Omental fat pad (tissue), 4 donors: ENCODE data around the gene BICRAL. TPM values are rescaled to one million over a fixed set of nuclear protein-coding genes. Genes with fewer than 3 reads are reported as not detected.

ENCODE experiments used
- ATAC-seq: fragments of 150-250 bp; one replicate; pipeline ENCODE4 v1.9.1; 2016; ENCODE audit warnings: mild to moderate bottlenecking, moderate library complexity; ENCODE audit not compliant: low FRiP score
- DNase-seq: peaks from one replicate; pipeline ENCODE4 v3.0.0-alpha.2; 2019; ENCODE audit warnings: low spot score
- total RNA-seq, 4 donors: library from RNA; depleted of rRNA; stranded (reverse); fragments of >200 nt; gene quantifications; one replicate each; pipeline ENCODE4 v1.1.0, GENCODE V29; 2016
- TF ChIP-seq, protein P1 (sequence below), 3 donors: fragments of 450-650 bp; IDR thresholded peaks; one replicate each; pipeline ENCODE4 v1.5.1; 2016 to 2017; ENCODE audit warnings: antibody characterized with exemption in 3 of 3, mild to moderate bottlenecking in 3 of 3, moderate library complexity in 2 of 3

The BICRAL gene
- total RNA-seq, 4 donors from 2014 or later, result 7.6 to 18.8 (median 12.9) TPM

DNA sequence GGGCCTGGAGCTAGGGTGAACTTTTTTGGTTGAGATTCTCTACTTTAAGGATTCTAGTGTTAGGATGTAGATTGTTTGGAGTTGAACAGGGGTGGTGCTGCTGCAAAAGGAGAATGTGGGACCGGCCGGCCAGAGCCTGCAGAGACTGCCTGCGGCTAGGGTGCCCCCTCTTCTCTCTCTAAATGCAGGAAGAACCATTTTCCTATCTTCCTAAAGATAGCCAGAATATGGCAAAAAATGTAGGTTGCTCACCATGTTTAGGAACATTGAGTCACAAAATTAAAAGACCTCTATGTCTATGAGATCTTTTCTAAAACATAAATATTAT, 39.5 kb downstream of the BICRAL start:
- DNase-seq (no peak), ATAC-seq (peak; percentile 12)
- TF ChIP-seq, protein P1, sequence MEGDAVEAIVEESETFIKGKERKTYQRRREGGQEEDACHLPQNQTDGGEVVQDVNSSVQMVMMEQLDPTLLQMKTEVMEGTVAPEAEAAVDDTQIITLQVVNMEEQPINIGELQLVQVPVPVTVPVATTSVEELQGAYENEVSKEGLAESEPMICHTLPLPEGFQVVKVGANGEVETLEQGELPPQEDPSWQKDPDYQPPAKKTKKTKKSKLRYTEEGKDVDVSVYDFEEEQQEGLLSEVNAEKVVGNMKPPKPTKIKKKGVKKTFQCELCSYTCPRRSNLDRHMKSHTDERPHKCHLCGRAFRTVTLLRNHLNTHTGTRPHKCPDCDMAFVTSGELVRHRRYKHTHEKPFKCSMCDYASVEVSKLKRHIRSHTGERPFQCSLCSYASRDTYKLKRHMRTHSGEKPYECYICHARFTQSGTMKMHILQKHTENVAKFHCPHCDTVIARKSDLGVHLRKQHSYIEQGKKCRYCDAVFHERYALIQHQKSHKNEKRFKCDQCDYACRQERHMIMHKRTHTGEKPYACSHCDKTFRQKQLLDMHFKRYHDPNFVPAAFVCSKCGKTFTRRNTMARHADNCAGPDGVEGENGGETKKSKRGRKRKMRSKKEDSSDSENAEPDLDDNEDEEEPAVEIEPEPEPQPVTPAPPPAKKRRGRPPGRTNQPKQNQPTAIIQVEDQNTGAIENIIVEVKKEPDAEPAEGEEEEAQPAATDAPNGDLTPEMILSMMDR (IDR thresholded peaks at IDR 0.05), result no peak

DNA sequence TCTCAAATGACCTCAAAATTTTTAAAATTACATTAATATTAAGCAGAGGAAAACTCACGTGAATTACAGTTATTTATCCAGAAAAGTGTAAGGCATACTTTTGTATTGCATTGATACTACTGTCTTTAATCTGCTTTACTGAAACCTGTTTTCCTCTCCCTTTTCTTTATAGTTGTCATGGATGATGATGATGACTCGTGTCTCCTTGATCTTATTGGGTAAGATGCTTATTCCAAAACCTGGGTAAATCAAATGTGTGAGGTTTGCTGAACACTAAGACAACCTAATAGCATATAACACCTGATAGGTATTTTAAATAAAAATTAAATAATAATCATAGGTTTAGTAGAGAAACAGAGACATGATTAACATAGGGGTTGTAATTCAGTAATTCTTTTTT, 40.0 kb downstream of the BICRAL start:
- ATAC-seq (no peak), DNase-seq (no peak)
- TF ChIP-seq, protein P1 (IDR thresholded peaks at IDR 0.05), result no peak

- ATAC-seq (no peak), DNase-seq (no peak)
- TF ChIP-seq, protein P1 (IDR thresholded peaks at IDR 0.05), result no peak
Observed at GRCh38 chr6:42829561-42830092, 47.8 kb downstream of the BICRAL start.

- no peak for ATAC-seq
- DNase-seq, result no peak
- TF ChIP-seq, protein P1 (IDR thresholded peaks at IDR 0.05), result no peak
Observed at GRCh38 chr6:42831237-42831636, 49.4 kb downstream of the BICRAL start.

- DNase-seq (no peak), ATAC-seq (no peak)
- TF ChIP-seq, protein P1 (IDR thresholded peaks at IDR 0.05), result no peak
Observed at GRCh38 chr6:42834056-42834455, 52.2 kb downstream of the BICRAL start.

- DNase-seq, result no peak
- no peak for ATAC-seq
- TF ChIP-seq, protein P1 (IDR thresholded peaks at IDR 0.05), result no peak
Observed at GRCh38 chr6:42841844-42842584, 60.2 kb downstream of the BICRAL start.

- TF ChIP-seq, protein P1 (IDR thresholded peaks at IDR 0.05), result no peak
- no peak for DNase-seq
- no peak for ATAC-seq
Observed at GRCh38 chr6:42845327-42845694, 63.5 kb downstream of the BICRAL start.
